ENCODE results near the gene GYG2. TPM values are rescaled to one million over a fixed set of nuclear protein-coding genes. Genes with fewer than 3 reads are reported as not detected.
A peak's percentile ranks its signal among the peaks of the same experiment; 100 is the strongest.
"Not testable (repeated sequence)": the region's sequence is repeated elsewhere in the genome, so short reads cannot be mapped to it uniquely, and the experiment has no call there.

The GYG2 gene
- total RNA-seq, 2 donors from 2014 or later: 21.1 to 24.8 TPM

GRCh38 chrX:2892816-2893215 lies 64.1 kb downstream of the GYG2 start:
- ATAC-seq: no peak
- intact Hi-C loops (cut with DNase I): no loop called here
- DNase-seq: no peak

GRCh38 chrX:2894885-2895292 lies 66.2 kb downstream of the GYG2 start:
- DNase-seq (no peak), ATAC-seq (no peak)
- intact Hi-C loops (cut with DNase I): no loop called here

- ATAC-seq: no peak
- DNase-seq: no peak
- intact Hi-C loops (cut with DNase I): no loop called here
Measured at GRCh38 chrX:2897311-2897689, 68.6 kb downstream of the GYG2 start.

GRCh38 chrX:2897690-2898623 lies 69.2 kb downstream of the GYG2 start:
- intact Hi-C loops (cut with DNase I); DNase-seq: not testable (repeated sequence)
- peak; percentile 15 to 37 for ATAC-seq

GRCh38 chrX:2898846-2899512 lies 70.2 kb downstream of the GYG2 start:
- intact Hi-C loops (cut with DNase I): no loop called here
- no peak for ATAC-seq

GRCh38 chrX:2901367-2902036 lies 72.8 kb downstream of the GYG2 start:
- DNase-seq: no peak
- intact Hi-C loops (cut with DNase I): no loop called here
- ATAC-seq: no peak

More at GRCh38 chrX:2898846-2899512, 70.2 kb downstream of the GYG2 start:
- no peak for DNase-seq

- ATAC-seq (no peak), DNase-seq (no peak)
- intact Hi-C loops (cut with DNase I): no loop called here
Measured at GRCh38 chrX:2902841-2903240, 74.1 kb downstream of the GYG2 start.

GRCh38 chrX:2903366-2903765 lies 74.6 kb downstream of the GYG2 start:
- no peak for ATAC-seq
- intact Hi-C loops (cut with DNase I): no loop called here
- no peak for DNase-seq

GRCh38 chrX:2907295-2907694 lies 78.6 kb downstream of the GYG2 start:
- no peak for ATAC-seq
- no peak for DNase-seq
- intact Hi-C loops (cut with DNase I): no loop called here

GRCh38 chrX:2908125-2908685 lies 79.5 kb downstream of the GYG2 start:
- intact Hi-C loops (cut with DNase I): no loop called here
- DNase-seq (no peak), ATAC-seq (no peak)

GRCh38 chrX:2910109-2910508 lies 81.4 kb downstream of the GYG2 start:
- ATAC-seq (no peak), DNase-seq (no peak)
- intact Hi-C loops (cut with DNase I): no loop called here

GRCh38 chrX:2913118-2913517 lies 84.4 kb downstream of the GYG2 start:
- no peak for DNase-seq
- intact Hi-C loops (cut with DNase I): no loop called here
- no peak for ATAC-seq

GRCh38 chrX:2917767-2918166 lies 89.0 kb downstream of the GYG2 start:
- ATAC-seq (no peak), DNase-seq (no peak)
- intact Hi-C loops (cut with DNase I): no loop called here

- intact Hi-C loops (cut with DNase I): no loop called here
- DNase-seq (no peak), ATAC-seq (no peak)
Measured at GRCh38 chrX:2921193-2921592, 92.5 kb downstream of the GYG2 start.

GRCh38 chrX:2921750-2922149 lies 93.0 kb downstream of the GYG2 start:
- intact Hi-C loops (cut with DNase I): no loop called here
- no peak for DNase-seq
- no peak for ATAC-seq

- no peak for DNase-seq
- intact Hi-C loops (cut with DNase I): no loop called here
- ATAC-seq: no peak
Measured at GRCh38 chrX:2924151-2924550, 95.4 kb downstream of the GYG2 start.

GRCh38 chrX:2926255-2926654 lies 97.5 kb downstream of the GYG2 start:
- DNase-seq; ATAC-seq; intact Hi-C loops (cut with DNase I): not testable (repeated sequence)

- ATAC-seq (no peak), DNase-seq (no peak)
- intact Hi-C loops (cut with DNase I): no loop called here
Measured at GRCh38 chrX:2926664-2927275, 98.0 kb downstream of the GYG2 start.

- DNase-seq: peak; percentile 69
- ATAC-seq: peak; percentile 38 to 64
- intact Hi-C loops (cut with DNase I): no loop called here
Measured at GRCh38 chrX:2928191-2928582, 99.5 kb downstream of the GYG2 start.
